H1 (cell line): Measurements from ENCODE around the gene FBXW5. TPM values are rescaled to one million over a fixed set of nuclear protein-coding genes. Genes with fewer than 3 reads are reported as not detected.

ENCODE experiments used
- ATF3 ChIP-seq: IDR thresholded peaks from 2 replicates; pipeline ENCODE4 v1.6.1; 2011; ENCODE audit warnings: low read depth, mild to moderate bottlenecking, low read length; ENCODE audit not compliant: insufficient read depth
- CEBPB ChIP-seq: IDR thresholded peaks from 2 replicates; pipeline ENCODE4 v1.6.1; 2012; ENCODE audit warnings: low read depth, low read length
- RAD21 ChIP-seq, 2 experiments: IDR thresholded peaks in 1 of 2; conservative IDR thresholded peaks in 1 of 2; 2 replicates each; pipeline ENCODE4 v1.6.1; 2011; ENCODE audit warnings: low read depth in 2 of 2, low read length in 2 of 2, improper control_type of control experiment in 1 of 2, inconsistent platforms in 1 of 2, mild to moderate bottlenecking in 1 of 2, moderate library complexity in 1 of 2
- RFX5 ChIP-seq: IDR thresholded peaks from 2 replicates; pipeline ENCODE4 v1.6.1; 2011; ENCODE audit warnings: low read depth, low read length, improper control_type of control experiment, borderline replicate concordance
- SP4 ChIP-seq: IDR thresholded peaks from 2 replicates; pipeline ENCODE4 v1.6.1; 2012; ENCODE audit warnings: low read length, inconsistent platforms
- TCF12 ChIP-seq: IDR thresholded peaks from 2 replicates; pipeline ENCODE4 v1.6.1; 2011; ENCODE audit warnings: low read depth, mild to moderate bottlenecking, low read length
- polyA plus RNA-seq, 7 experiments: library from polyadenylated mRNA; depleted of rRNA in 3 of 7; stranded (reverse) in 5 of 7; unstranded in 2 of 7; fragments of >200 nt in 5 of 7; fragments of 200-250 nt in 2 of 7; gene quantifications; 1 replicate in 5 of 7; 2 replicates in 1 of 7; 4 replicates in 1 of 7; pipeline versions ENCODE4 v1.2.1 to v1.2.3, GENCODE V29; 2011 to 2013; ENCODE audit warnings: missing spikeins in 2 of 7, mixed read lengths in 2 of 7
- total RNA-seq: library from RNA; stranded (reverse); fragmentation: NEBNext Ultra II Directional; extraction: Animal tissue kit (Norgen Biotek cat#: 25700); gene quantifications from 2 replicates; pipeline ENCODE4 v1.2.1, GENCODE V29; 2021

The FBXW5 gene
- total and polyA plus RNA-seq, 2 of the 8 experiments (the other 6 are each of a cell fraction or from before 2014, with no cell fraction given) = 49.0 to 71.0 TPM

GRCh38 chr9:136921718-136922117, 22.8 kb downstream of the FBXW5 start (continued):
- TF ChIP-seq CEBPB = no peak
- TF ChIP-seq RFX5 = no peak
- TF ChIP-seq ATF3 = no peak
- TF ChIP-seq TCF12 = no peak
- no peak for TF ChIP-seq RAD21 (IDR thresholded peaks at IDR 0.05 in 1 of 2, conservative IDR thresholded peaks at IDR 0.05 in 1 of 2; ENCODE audit: low read depth in 2 of 2, low read length in 2 of 2)
- TF ChIP-seq SP4 = no peak
- TF ChIP-seq, all 59 proteins: peak for 0
